GM19395 (cell line): ENCODE results near the gene CEP41.

ENCODE experiments used
- ATAC-seq: cut with Tn5 transposase; IDR thresholded peaks from one replicate; pipeline ENCODE4 v1.9.1; 2021; ENCODE audit warnings: mild to moderate bottlenecking, moderate library complexity; ENCODE audit not compliant: unreplicated experiment

Gene CEP41

GRCh38 chr7:130372402-130373165, 68.2 kb downstream of the CEP41 start:
- no peak for ATAC-seq

- ATAC-seq = no peak
These were observed 69.8 kb downstream of the CEP41 start for GRCh38 chr7:130371046-130371445.

- ATAC-seq = no peak
These were observed 70.8 kb downstream of the CEP41 start for GRCh38 chr7:130369831-130370550.

- ATAC-seq = no peak
These were observed 71.6 kb downstream of the CEP41 start for GRCh38 chr7:130369110-130369711.

GRCh38 chr7:130367836-130368746, 72.7 kb downstream of the CEP41 start:
- ATAC-seq = no peak

- ATAC-seq = no peak
These were observed 73.6 kb downstream of the CEP41 start for GRCh38 chr7:130367088-130367755.

GRCh38 chr7:130366564-130366963, 74.3 kb downstream of the CEP41 start:
- ATAC-seq = no peak

- peak; percentile 71 for ATAC-seq
These were observed 75.0 kb downstream of the CEP41 start for GRCh38 chr7:130365511-130366441.

GRCh38 chr7:130365088-130365487, 75.7 kb downstream of the CEP41 start:
- no peak for ATAC-seq

GRCh38 chr7:130364451-130364850, 76.4 kb downstream of the CEP41 start:
- no peak for ATAC-seq

- ATAC-seq = no peak
These were observed 77.6 kb downstream of the CEP41 start for GRCh38 chr7:130363026-130363847.

- ATAC-seq = no peak
These were observed 78.5 kb downstream of the CEP41 start for GRCh38 chr7:130362251-130362816.

- ATAC-seq = no peak
These were observed 79.1 kb downstream of the CEP41 start for GRCh38 chr7:130361681-130362080.

- no peak for ATAC-seq
These were observed 80.3 kb downstream of the CEP41 start for GRCh38 chr7:130360518-130360917.

GRCh38 chr7:130359276-130359857, 81.4 kb downstream of the CEP41 start:
- no peak for ATAC-seq

GRCh38 chr7:130358471-130358870, 82.3 kb downstream of the CEP41 start:
- ATAC-seq = no peak

GRCh38 chr7:130356876-130357611, 83.8 kb downstream of the CEP41 start:
- ATAC-seq = no peak
